ENCODE data around the gene ANGPTL2.
"Not testable (repeated sequence)": the region's sequence is repeated elsewhere in the genome, so short reads cannot be mapped to it uniquely, and the experiment has no call there.

Gene ANGPTL2

DNA sequence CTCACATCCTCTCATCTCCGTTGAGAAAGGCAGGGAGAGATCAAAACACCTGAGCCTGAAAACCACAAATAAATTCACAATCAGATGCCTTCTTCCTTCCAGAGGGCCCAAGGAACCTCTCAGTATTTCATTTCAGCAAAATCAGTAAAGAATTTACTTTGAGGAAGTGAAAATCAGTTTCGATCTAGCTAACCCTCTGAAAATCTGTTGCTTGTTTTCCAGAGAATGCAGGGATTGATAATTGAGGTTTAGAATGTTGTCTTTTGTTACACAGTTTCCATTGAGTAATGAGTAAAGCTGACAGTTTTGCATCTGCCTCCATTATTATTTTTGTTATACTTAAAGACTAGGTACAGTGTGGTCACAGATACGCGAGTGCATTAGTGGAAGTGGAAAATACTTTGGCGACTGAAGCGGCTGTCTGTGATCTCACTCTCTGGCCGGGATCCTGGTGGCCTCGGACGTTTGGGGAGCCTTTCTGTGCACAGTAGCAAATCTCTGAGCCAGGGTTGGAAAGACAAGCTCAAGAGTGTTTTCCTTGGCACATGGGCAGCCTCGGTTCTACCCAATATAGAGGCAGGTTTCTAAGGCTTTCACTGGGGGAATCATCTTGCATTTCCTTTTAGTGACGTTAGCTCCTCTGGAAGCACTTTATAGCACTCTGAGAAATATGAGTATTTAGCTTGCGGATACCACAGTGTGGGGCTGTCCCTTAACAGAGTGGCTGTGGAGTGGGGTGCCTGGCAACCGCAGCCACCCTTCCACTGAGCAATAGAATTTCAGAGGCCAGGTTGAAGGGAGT lies 32.2 kb upstream of the ANGPTL2 start:
- DNase-seq (ENCODE audit: low read depth): no peak

- DNase-seq (ENCODE audit: low read depth): no peak
Measured at GRCh38 chr9:127154003-127154389, 31.6 kb upstream of the ANGPTL2 start.

DNA sequence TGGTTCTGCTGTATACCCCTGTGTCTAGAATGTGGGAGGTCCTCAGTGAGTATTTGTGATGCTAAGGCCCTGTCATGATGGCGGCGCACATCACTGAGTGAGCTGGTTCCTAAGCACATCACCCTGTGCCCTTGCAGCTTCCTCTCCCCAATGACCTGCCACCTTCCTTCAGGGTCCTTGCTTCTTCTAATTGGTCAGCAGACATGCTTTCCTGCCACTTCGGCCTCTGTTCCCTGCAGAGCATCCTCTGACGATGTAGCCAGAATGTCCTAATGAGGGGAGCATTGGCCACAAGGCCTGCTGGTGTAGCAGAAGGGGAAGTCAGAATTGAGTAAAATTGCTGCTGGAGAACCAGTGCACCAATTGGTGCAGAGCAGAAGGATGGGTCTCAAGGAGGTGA lies 31.1 kb upstream of the ANGPTL2 start:
- DNase-seq (ENCODE audit: low read depth): no peak

- no peak for DNase-seq (ENCODE audit: low read depth)
Measured at GRCh38 chr9:127149463-127150390, 27.3 kb upstream of the ANGPTL2 start.

DNA sequence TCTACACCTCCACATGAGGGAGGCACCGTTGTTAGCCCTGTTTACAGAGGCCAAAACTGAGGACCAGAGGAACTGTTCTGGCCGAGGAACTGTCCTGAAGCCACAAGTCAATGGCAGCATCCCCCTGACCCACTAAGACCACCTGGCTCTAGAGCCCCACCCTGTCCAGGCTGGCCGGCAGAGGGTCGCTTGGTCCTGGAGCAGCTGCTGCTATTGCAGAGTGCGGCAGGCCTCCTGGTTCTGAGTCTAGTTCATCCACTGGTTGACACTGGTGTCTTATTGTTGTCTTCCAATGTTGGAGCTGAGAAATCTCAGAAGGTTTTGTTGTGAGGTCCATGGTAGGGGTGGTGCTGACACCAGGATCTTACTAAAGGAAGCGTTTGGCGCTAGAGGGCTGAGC lies 26.6 kb upstream of the ANGPTL2 start:
- DNase-seq (ENCODE audit: low read depth): no peak

- no peak for DNase-seq (ENCODE audit: low read depth)
Measured at GRCh38 chr9:127148014-127148413, 25.6 kb upstream of the ANGPTL2 start.

DNA sequence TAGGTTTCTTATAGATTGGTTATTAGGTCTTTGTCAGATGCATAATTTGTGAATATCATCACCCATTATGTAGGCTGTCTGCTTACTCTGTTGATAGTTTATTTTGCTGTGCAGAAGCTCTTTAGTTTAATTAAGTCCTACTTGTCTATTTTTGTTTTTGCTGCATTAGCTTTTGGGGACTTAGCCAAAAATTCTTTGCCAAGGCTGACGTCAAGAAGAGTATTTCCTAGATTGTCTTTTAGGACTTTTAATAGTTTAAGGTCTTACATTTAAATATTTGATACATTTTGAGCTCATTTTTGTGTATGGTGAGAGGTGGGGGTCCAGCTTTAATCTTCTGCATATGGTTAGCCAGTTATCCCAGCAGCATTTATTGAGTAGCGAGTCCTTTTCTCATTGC lies 24.8 kb upstream of the ANGPTL2 start:
- DNase-seq (ENCODE audit: low read depth): no peak

DNA sequence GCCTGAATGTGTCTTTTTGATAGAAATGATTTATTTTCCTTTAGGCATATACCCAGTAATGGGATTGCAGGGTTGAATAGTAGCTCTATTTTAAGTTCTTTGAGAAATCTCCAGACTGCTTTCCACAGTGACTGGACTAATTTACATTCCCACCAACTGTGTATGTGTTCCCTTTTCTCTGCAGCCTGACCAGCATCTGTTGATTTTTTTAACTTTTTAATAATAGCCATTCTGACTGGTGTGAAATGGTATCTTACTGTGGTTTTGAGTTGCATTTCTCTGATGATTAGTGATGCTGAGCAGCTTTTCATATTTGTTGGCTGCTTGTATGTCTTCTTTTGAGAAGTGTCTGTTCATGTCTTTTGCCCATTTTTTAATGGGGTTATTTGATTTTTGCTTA lies 24.4 kb upstream of the ANGPTL2 start:
- DNase-seq (ENCODE audit: low read depth): not testable (repeated sequence)

GRCh38 chr9:127144670-127145445 lies 22.4 kb upstream of the ANGPTL2 start:
- DNase-seq (ENCODE audit: low read depth): no peak

DNA sequence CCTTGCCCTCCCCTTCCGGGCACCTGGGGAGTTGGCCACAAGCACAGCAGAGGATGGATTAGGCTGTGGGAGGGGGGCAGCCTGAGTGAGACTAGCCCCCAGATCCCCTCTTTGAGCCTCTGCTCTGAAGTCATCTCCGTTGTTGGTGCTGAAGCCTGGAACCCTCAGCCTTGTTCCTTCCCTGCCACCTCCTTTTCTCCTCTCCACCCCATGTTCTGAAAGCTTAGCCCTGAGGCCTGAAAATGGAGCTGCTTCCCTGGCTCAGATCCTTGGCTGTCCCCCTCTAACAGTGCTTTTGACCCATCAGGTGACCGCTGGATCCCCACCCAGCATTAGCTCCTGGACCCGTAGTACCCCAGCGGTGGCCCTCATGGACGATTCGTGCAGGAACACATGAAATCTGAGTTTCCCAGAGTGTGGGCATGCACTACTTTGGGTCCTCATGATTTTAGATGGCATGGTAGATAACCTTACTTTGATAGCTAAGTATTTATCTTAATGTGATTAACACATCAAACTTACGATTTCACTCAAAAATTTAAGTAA lies 21.6 kb upstream of the ANGPTL2 start:
- DNase-seq (ENCODE audit: low read depth): no peak

DNA sequence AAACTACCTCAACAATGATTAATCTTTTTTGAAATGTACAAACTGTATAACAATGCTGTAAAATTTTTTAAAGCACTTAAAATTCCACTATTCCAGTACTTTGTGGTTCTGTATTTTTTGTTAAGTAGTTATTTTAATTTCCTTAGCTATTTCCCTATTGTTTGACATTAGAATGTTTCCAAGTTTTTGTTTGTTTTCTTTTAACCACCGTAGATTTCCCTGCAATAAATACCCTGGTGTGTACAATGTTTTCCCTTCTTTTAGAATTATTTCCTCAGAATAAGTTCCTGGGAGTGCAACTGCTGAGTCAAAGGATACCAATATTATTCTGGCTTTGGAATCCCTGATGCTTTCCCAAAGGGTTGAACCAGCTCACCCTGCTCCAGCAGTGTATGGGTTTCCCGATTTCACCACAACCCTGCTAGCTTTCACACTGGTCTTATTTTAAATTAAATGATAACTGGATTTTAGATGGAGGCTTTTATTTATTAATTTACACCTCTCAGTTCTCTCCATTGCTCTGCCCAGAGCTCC lies 20.6 kb upstream of the ANGPTL2 start:
- no peak for DNase-seq (ENCODE audit: low read depth)

- no peak for DNase-seq (ENCODE audit: low read depth)
Measured at GRCh38 chr9:127142291-127142690, 19.9 kb upstream of the ANGPTL2 start.

GRCh38 chr9:127140842-127141675 lies 18.6 kb upstream of the ANGPTL2 start:
- no peak for DNase-seq (ENCODE audit: low read depth)

DNA sequence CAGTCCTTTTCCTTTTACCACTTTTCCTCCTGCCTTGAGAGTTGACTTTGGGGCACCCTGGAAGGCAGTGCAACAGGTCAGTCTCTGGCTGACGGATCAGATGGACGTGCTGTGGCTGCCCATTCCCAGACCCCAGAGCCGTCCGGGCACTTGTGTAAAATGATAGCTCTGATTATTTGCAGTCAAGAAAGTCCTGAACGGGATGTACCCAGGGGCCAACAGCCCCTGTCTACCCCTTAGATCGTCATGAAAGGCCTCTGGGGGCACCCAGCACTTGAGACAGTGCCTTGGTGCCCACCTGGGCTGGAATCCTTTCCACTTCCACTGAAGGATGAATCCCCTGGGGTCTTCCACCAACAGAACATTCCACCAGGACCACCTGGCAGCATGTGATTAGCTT lies 17.7 kb upstream of the ANGPTL2 start:
- no peak for DNase-seq (ENCODE audit: low read depth)

- no peak for DNase-seq (ENCODE audit: low read depth)
Measured at GRCh38 chr9:127139775-127140174, 17.3 kb upstream of the ANGPTL2 start.

DNA sequence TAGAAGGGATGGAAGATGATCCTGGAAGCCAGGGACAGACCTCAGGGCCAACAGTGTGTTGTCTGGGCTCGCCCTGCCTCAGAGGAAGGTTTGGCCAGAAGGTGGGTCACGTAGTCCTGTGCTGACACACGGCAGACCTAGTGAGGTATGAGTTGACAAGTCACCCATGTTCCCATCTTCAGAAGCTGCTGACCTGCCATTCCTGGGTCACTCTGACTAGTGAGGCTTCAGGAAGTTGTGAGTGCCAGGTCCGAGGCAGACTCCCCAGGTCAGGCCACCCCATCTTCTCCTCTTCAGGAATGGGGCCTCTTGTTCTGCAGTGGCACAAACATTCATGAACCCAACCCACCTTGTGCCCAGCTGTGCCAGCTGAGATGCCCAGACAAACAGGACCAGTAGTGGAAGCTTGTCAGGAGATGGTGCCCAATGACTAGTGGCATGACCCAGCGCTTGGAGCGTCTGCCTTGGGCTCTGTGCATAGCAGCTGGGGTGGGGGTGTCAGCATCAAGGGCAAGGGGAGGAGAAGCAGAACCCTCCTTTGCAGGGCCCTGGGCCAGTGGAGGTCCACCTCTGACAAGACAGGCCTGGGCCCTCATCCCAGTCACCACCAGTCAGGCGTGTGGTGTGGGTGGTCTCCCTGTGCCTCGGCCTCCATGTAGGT lies 16.8 kb upstream of the ANGPTL2 start:
- no peak for DNase-seq (ENCODE audit: low read depth)

- no peak for DNase-seq (ENCODE audit: low read depth)
Measured at GRCh38 chr9:127138444-127138843, 16.0 kb upstream of the ANGPTL2 start.

DNA sequence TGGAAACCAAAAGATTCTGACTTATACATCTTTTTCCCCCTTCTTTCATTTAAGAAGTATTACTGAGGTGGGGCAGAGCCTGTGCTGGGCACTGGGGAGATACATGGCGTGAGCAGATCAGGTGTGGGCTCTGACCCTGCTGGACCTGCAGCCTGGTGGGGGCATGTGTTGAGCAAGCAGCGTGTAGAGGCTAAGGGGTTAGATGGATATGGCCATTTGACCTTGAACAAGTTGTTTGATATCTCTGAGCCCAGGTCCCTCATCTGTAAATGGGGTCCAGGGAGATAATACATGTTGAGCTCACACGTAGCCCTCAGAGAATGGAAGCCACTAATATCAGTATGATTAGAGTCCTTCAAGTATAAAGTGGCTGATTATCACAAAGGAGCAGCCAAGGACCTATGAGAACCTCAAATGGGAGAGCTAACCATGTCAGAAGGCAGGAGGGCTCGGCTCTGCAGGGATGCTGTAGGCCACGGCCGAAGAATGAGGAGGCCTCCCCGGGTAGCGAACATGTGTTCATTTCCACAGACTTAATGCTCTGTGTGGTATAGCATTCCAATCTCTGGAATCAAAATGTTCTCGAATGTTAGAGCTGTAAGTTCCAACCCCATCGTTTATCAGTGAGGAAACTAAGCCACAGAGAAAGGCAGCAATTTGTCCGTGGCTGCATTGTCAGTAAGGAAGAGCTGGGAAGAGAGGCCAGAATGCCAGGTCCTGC lies 15.4 kb upstream of the ANGPTL2 start:
- DNase-seq (ENCODE audit: low read depth): no peak

GRCh38 chr9:127136880-127137639 lies 14.6 kb upstream of the ANGPTL2 start:
- DNase-seq (ENCODE audit: low read depth): no peak

Data from CMK (cell line).